Ovary (tissue), 3 donors: ENCODE results near the gene OSBPL6.

Experiments
- CTCF ChIP-seq, 3 donors: fragments of 450-650 bp in 2 of 3; fragments of 200-600 bp in 1 of 3; IDR thresholded peaks; one replicate each; pipeline versions ENCODE4 v1.5.1 to v1.8.0; 2016 to 2022; ENCODE audit warnings: antibody characterized with exemption in 3 of 3, mild to moderate bottlenecking in 1 of 3
- EP300 ChIP-seq: sonication (generic); formaldehyde crosslinking; IDR thresholded peaks from one replicate; pipeline ENCODE4 v1.6.1; 2017; ENCODE audit warnings: antibody characterized with exemption
- POLR2A ChIP-seq: fragments of 450-650 bp; IDR thresholded peaks from one replicate; pipeline ENCODE4 v1.6.1; 2017; ENCODE audit warnings: antibody characterized with exemption, mild to moderate bottlenecking, moderate library complexity
- donor health status: DM: no; HTN: no; CAD: no.

- TF ChIP-seq CTCF (IDR thresholded peaks at IDR 0.05): no peak
- TF ChIP-seq POLR2A: no peak
- no peak for TF ChIP-seq EP300
Observed at GRCh38 chr2:178380763-178381162, 186.5 kb downstream of the OSBPL6 start.
